ENCODE measurements around the gene PHC3. TPM values are rescaled to one million over a fixed set of nuclear protein-coding genes. Genes with fewer than 3 reads are reported as not detected.
A peak's percentile ranks its signal among the peaks of the same experiment; 100 is the strongest.

PHC3 gene, protein sequence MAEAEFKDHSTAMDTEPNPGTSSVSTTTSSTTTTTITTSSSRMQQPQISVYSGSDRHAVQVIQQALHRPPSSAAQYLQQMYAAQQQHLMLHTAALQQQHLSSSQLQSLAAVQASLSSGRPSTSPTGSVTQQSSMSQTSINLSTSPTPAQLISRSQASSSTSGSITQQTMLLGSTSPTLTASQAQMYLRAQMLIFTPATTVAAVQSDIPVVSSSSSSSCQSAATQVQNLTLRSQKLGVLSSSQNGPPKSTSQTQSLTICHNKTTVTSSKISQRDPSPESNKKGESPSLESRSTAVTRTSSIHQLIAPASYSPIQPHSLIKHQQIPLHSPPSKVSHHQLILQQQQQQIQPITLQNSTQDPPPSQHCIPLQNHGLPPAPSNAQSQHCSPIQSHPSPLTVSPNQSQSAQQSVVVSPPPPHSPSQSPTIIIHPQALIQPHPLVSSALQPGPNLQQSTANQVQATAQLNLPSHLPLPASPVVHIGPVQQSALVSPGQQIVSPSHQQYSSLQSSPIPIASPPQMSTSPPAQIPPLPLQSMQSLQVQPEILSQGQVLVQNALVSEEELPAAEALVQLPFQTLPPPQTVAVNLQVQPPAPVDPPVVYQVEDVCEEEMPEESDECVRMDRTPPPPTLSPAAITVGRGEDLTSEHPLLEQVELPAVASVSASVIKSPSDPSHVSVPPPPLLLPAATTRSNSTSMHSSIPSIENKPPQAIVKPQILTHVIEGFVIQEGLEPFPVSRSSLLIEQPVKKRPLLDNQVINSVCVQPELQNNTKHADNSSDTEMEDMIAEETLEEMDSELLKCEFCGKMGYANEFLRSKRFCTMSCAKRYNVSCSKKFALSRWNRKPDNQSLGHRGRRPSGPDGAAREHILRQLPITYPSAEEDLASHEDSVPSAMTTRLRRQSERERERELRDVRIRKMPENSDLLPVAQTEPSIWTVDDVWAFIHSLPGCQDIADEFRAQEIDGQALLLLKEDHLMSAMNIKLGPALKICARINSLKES
- total RNA-seq: 100 to 1,000 TPM in 3 of 7 donors, 10 to 100 TPM in 4; 87.5 to 130 (median 98.3) TPM
- 1 to 10 TPM; 4.9 to 7.3 (median 6.3) TPM for polyA plus RNA-seq
- long read RNA-seq, donor 1, partial matches to known transcripts: 0 of 1 reads
- long read RNA-seq, donor 1, other reads (novel, unspliced or antisense): 0 of 1 reads
- long read RNA-seq, donor 2, partial matches to known transcripts: 0 of 1 reads
- long read RNA-seq, donor 2, other reads (novel, unspliced or antisense): 0 of 1 reads

DNA sequence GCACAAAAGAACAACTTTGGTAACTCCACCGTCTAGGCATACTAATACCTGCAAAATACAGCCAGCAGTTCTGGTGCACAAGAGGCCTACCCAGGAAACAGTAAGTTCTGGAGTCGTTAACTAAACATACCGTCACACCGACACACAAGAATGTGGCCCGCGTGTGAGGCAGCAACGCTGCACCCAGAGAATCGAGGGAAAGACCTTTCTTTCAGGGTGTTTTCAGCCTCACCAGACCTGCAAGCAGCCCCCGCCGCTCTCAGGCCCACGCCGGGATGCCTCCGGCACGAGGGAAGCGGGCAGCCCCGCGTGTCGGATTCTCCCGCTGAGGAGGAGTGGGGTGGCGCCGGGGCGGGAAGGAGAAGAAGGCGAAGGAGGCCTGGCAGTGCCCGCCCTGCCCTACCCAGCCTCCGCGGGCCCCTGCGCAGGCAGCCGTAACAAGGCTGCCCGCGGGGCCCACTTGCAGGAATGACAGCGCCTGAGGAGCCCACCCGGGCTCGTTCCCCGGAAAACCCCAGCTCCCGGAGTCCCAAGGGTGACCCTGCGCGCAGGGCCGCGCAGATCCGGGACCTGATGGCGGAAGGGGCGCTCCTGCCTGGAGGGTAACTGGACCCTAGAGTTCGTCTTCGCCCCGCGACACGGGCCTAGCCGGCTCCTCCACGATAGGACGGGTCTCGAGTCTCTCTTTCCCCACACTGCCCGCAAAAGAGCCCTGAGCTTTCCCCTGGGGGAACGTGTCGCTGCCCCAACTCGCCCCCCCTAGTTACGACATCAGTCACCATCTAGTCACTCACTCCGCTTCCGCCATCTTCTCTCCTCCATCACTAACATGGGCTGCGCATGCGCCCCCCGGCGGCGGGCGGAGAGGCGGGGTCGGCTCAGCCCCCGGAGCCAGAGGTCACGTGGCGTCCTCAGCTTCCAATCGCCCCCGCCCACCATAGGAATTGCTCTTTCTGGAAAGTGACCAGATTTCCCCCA, at the start of gene PHC3:
TSS of gene PHC3 (minus strand) at position 826 of the 978 bp plus-strand sequence. CDS start at position 808, 18 bp downstream.
- no peaks in the 10 kb centered on the region for H3K27me3 ChIP-seq (replicated peaks in 1 of 7)
- WGBS, 5 donors: 1% methylated on average over 48 to 71 of the region's 71 CpGs
- DNase-seq: peak; percentile 97
- peak within 1 kb of the TSS; percentile 59 to 97 (median 84) for H3K4me3 ChIP-seq
- H3K36me3 ChIP-seq: peaks cover 0 to 26% (median 17%) of the 10 kb centered on the region in 6 donors
- peak within 1 kb of the TSS; percentile 96 to 99 (median 98) for H3K27ac ChIP-seq
- intact Hi-C loops (cut with DNase I; ENCODE audit: low total_unique reads): loop anchor here (10.0 kb wide), 1 partner anchor 174 kb away; the partner anchor contains the start of gene SKIL
- no peaks in the 10 kb centered on the region for H3K9me3 ChIP-seq
- TF ChIP-seq, protein P1, sequence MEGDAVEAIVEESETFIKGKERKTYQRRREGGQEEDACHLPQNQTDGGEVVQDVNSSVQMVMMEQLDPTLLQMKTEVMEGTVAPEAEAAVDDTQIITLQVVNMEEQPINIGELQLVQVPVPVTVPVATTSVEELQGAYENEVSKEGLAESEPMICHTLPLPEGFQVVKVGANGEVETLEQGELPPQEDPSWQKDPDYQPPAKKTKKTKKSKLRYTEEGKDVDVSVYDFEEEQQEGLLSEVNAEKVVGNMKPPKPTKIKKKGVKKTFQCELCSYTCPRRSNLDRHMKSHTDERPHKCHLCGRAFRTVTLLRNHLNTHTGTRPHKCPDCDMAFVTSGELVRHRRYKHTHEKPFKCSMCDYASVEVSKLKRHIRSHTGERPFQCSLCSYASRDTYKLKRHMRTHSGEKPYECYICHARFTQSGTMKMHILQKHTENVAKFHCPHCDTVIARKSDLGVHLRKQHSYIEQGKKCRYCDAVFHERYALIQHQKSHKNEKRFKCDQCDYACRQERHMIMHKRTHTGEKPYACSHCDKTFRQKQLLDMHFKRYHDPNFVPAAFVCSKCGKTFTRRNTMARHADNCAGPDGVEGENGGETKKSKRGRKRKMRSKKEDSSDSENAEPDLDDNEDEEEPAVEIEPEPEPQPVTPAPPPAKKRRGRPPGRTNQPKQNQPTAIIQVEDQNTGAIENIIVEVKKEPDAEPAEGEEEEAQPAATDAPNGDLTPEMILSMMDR (IDR thresholded peaks at IDR 0.05 in 8 of 11, conservative IDR thresholded peaks at IDR 0.05 in 3 of 11): peak in 7 of 11 experiments; percentile 21 to 61 (median 26)
- TF ChIP-seq POLR2AphosphoS5 (IDR thresholded peaks at IDR 0.05) (peak; percentile 96 to 97 (median 97)), POLR2A (IDR thresholded peaks at IDR 0.05) (peak; percentile 20 to 76 (median 76))
- peaks cover 19 to 53% (median 39%) of the 10 kb centered on the region in 6 donors for H3K4me1 ChIP-seq

DNA sequence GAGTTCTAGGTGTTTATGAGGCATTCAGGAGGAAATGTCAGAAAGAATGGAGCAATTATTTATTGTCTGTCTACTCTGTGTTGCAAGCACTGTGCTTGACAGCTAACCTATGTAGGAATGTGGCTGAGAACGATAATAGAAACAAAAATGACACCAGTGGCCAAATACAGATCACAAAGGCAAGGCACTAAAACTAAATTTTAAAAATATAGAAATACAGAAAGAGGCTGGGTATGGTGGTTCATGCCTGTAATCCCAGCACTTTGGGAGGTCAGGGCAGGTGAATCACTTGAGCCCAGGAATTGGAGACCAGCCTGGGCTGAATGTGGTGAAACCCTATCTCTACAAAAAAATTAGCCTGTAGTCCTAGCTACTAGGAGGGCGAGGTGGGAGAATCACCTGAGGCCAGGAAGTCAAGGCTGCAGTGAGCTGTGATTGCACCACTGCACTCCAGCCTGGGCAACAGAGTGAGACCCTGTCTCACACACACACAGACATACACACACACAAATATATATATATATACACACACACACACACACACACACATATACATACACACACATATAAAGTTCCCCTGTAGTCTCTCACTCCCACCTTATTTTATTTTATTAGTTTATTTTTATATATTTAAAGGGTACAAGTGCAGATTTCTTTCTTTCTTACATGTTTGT, 46.7 kb upstream of the PHC3 start:
- Histone ChIP-seq H3K9me3 (no peaks in the 10 kb centered on the region), H3K4me1 (peaks cover 0 to 32% (median 9%) of the 10 kb centered on the region in 6 donors), H3K4me3 (no peak overlapping the region), H3K27ac (no peak overlapping the region), H3K36me3 (no peaks in the 10 kb centered on the region), H3K27me3 (replicated peaks in 1 of 7) (no peaks in the 10 kb centered on the region)
- no peak for DNase-seq
- intact Hi-C loops (cut with DNase I; ENCODE audit: low total_unique reads): no loop called here
- 66 to 84% (median 75%) methylated on average over 2 of the region's 2 CpGs for WGBS, 5 donors
- TF ChIP-seq, protein P1 (IDR thresholded peaks at IDR 0.05 in 8 of 11, conservative IDR thresholded peaks at IDR 0.05 in 3 of 11): no peak
- TF ChIP-seq POLR2AphosphoS5 (IDR thresholded peaks at IDR 0.05) (no peak), POLR2A (IDR thresholded peaks at IDR 0.05) (no peak)

DNA sequence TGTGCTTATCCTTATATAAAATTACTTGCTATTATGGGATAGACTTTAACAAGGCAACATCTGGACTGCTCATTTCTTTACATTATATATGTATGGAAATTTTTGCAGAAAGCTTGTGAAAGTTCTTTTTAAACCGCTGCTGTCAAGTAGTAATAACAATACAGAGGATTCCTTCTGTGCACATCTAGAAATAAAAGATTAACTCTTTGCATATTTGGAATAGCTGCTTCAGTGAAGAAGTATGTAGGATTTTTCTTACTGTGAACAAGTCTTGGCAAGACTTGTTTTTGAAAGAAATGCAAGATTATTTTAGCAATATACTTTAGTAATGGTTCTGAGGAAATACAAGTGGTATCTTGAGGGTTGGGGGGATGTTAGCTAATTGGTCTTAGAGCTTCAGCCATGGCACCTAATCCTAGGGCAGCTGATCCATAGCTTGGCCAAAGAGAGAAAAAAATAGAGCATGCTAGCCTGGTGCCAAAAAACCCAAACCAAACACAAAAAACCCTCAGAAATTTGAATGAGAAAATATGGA, 45.0 kb upstream of the PHC3 start:
- WGBS, 5 donors: 93 to 97% (median 96%) methylated on average over 1 of the region's 1 CpG
- Histone ChIP-seq H3K27ac (no peak overlapping the region), H3K9me3 (no peaks in the 10 kb centered on the region), H3K36me3 (no peaks in the 10 kb centered on the region), H3K4me3 (no peak overlapping the region), H3K4me1 (peaks cover 0 to 38% (median 18%) of the 10 kb centered on the region in 6 donors), H3K27me3 (replicated peaks in 1 of 7) (no peaks in the 10 kb centered on the region)
- DNase-seq: no peak
- TF ChIP-seq, protein P1 (IDR thresholded peaks at IDR 0.05 in 8 of 11, conservative IDR thresholded peaks at IDR 0.05 in 3 of 11): no peak
- no peak for TF ChIP-seq POLR2AphosphoS5 (IDR thresholded peaks at IDR 0.05)
- TF ChIP-seq POLR2A (IDR thresholded peaks at IDR 0.05): no peak
- intact Hi-C loops (cut with DNase I; ENCODE audit: low total_unique reads): no loop called here

All from spleen (tissue), 13 donors.